HG03108 (cell line): ENCODE measurements around the gene ATL1.
A peak's percentile ranks its signal among the peaks of the same experiment; 100 is the strongest.
"Not testable (repeated sequence)": the region's sequence is repeated elsewhere in the genome, so short reads cannot be mapped to it uniquely, and the experiment has no call there.

Experiments
- ATAC-seq: cut with Tn5 transposase; IDR thresholded peaks from one replicate; pipeline ENCODE4 v1.9.1; 2021; ENCODE audit warnings: moderate library complexity; ENCODE audit not compliant: unreplicated experiment

ATL1 gene

GRCh38 chr14:50647753-50648152 lies 87.8 kb downstream of the ATL1 start:
- no peak for ATAC-seq

- ATAC-seq, result no peak
Observed at GRCh38 chr14:50649691-50650090, 89.7 kb downstream of the ATL1 start.

GRCh38 chr14:50656776-50657175 lies 96.8 kb downstream of the ATL1 start:
- ATAC-seq, result no peak

GRCh38 chr14:50657753-50658152 lies 97.8 kb downstream of the ATL1 start:
- ATAC-seq, result no peak

- ATAC-seq, result no peak
Observed at GRCh38 chr14:50658203-50658602, 98.3 kb downstream of the ATL1 start.

- ATAC-seq, result no peak
Observed at GRCh38 chr14:50659327-50659974, 99.5 kb downstream of the ATL1 start.

GRCh38 chr14:50664579-50664978 lies 104.6 kb downstream of the ATL1 start:
- ATAC-seq, result not testable (repeated sequence)

GRCh38 chr14:50665300-50665699 lies 105.4 kb downstream of the ATL1 start:
- not testable (repeated sequence) for ATAC-seq

GRCh38 chr14:50666772-50667683 lies 107.1 kb downstream of the ATL1 start:
- no peak for ATAC-seq

GRCh38 chr14:50667684-50667995 lies 107.7 kb downstream of the ATL1 start:
- peak; percentile 35 for ATAC-seq

GRCh38 chr14:50667996-50668825 lies 108.3 kb downstream of the ATL1 start, which contains the start of gene SAV1:
Gene SAV1, minus strand, starts transcription at chr14:50668306. Its CDS starts 339 bp downstream, at chr14:50667967.
- ATAC-seq, result peak; percentile 50

- ATAC-seq, result no peak
Observed at GRCh38 chr14:50668826-50669143, 108.8 kb downstream of the ATL1 start.

- ATAC-seq, result no peak
Observed at GRCh38 chr14:50669441-50669986, 109.6 kb downstream of the ATL1 start.

GRCh38 chr14:50670196-50670865 lies 110.4 kb downstream of the ATL1 start:
- no peak for ATAC-seq

GRCh38 chr14:50670866-50671256 lies 110.9 kb downstream of the ATL1 start:
- ATAC-seq, result no peak

- no peak for ATAC-seq
Observed at GRCh38 chr14:50675597-50675996, 115.7 kb downstream of the ATL1 start.

GRCh38 chr14:50676814-50677516 lies 117.0 kb downstream of the ATL1 start:
- peak; percentile 14 for ATAC-seq

- peak; percentile 73 for ATAC-seq
Observed at GRCh38 chr14:50677527-50678063, 117.7 kb downstream of the ATL1 start.

GRCh38 chr14:50678163-50678562 lies 118.2 kb downstream of the ATL1 start:
- ATAC-seq, result no peak

GRCh38 chr14:50679674-50680073 lies 119.7 kb downstream of the ATL1 start:
- no peak for ATAC-seq
